ENCODE results near the gene SPRY1. TPM values are rescaled to one million over a fixed set of nuclear protein-coding genes. Genes with fewer than 3 reads are reported as not detected.

The SPRY1 gene
- polyA plus RNA-seq, 1 donor = 147 TPM

- DNase-seq (ENCODE audit: low read depth) = no peak
Observed at GRCh38 chr4:123444290-123444731, 47.7 kb downstream of the SPRY1 start.

GRCh38 chr4:123446865-123447474 lies 50.4 kb downstream of the SPRY1 start:
- DNase-seq (ENCODE audit: low read depth) = no peak

GRCh38 chr4:123449362-123449761 lies 52.8 kb downstream of the SPRY1 start:
- DNase-seq (ENCODE audit: low read depth) = no peak

- DNase-seq (ENCODE audit: low read depth) = no peak
Observed at GRCh38 chr4:123449780-123450179, 53.2 kb downstream of the SPRY1 start.

- DNase-seq (ENCODE audit: low read depth) = no peak
Observed at GRCh38 chr4:123450393-123450792, 53.8 kb downstream of the SPRY1 start.

GRCh38 chr4:123452616-123453015 lies 56.0 kb downstream of the SPRY1 start:
- no peak for DNase-seq (ENCODE audit: low read depth)

- DNase-seq (ENCODE audit: low read depth) = no peak
Observed at GRCh38 chr4:123453061-123453680, 56.6 kb downstream of the SPRY1 start.
